Measurements from ENCODE around the gene INPP4A. TPM values are rescaled to one million over a fixed set of nuclear protein-coding genes. Genes with fewer than 3 reads are reported as not detected.

Gene INPP4A
- polyA plus RNA-seq, 1 donor from 2014 or later = 51.4 TPM

GRCh38 chr2:98522854-98523253 is 78.2 kb downstream of the INPP4A start:
- Histone ChIP-seq H3K9ac (ENCODE audit: low read length) (no peak overlapping the region), H3K4me2 (ENCODE audit: low read length) (no peak overlapping the region), H3K9me2 (ENCODE audit: insufficient read depth, low read length) (no peaks in the 10 kb centered on the region), H3K27me3 (ENCODE audit: insufficient read depth, low read depth, low read length) (no peaks in the 10 kb centered on the region), H3K4me3 (ENCODE audit: low read length) (no peak overlapping the region), H3F3A (ENCODE audit: insufficient read depth, low read length, poor library complexity, severe bottlenecking) (no peaks in the 10 kb centered on the region), H3K27ac (ENCODE audit: low read length) (no peak overlapping the region), H3K9me3 (ENCODE audit: low read length) (no peaks in the 10 kb centered on the region), H2AFZ (ENCODE audit: low read depth, low read length) (no peak overlapping the region), H4K20me1 (ENCODE audit: insufficient read depth) (no peaks in the 10 kb centered on the region), H3K79me2 (replicated peaks; ENCODE audit: insufficient read depth, low read length) (no peaks in the 10 kb centered on the region), H3K36me3 (ENCODE audit: insufficient read depth, low read length) (no peaks in the 10 kb centered on the region)
- no peak for TF ChIP-seq SMC3 (conservative IDR thresholded peaks at IDR 0.05; ENCODE audit: poor library complexity)
- no peak for TF ChIP-seq REST (IDR thresholded peaks at IDR 0.05; ENCODE audit: borderline replicate concordance)
- TF ChIP-seq EP300 (conservative IDR thresholded peaks at IDR 0.05; ENCODE audit: poor library complexity, severe bottlenecking) = no peak
- TF ChIP-seq TAF1 (IDR thresholded peaks at IDR 0.05; ENCODE audit: low read depth) = no peak
- no peak for TF ChIP-seq CTCF (IDR thresholded peaks at IDR 0.05; ENCODE audit: poor library complexity, severe bottlenecking)
- no peak for TF ChIP-seq RAD21 (conservative IDR thresholded peaks at IDR 0.05)
- no peak for TF ChIP-seq EZH2 (IDR thresholded peaks at IDR 0.05; ENCODE audit: borderline replicate concordance, insufficient read depth, low read length, poor library complexity, severe bottlenecking)
- no peak for TF ChIP-seq POLR2AphosphoS5 (IDR thresholded peaks at IDR 0.05)
- no peak for TF ChIP-seq MXI1 (conservative IDR thresholded peaks at IDR 0.05; ENCODE audit: poor library complexity, severe bottlenecking)

- Histone ChIP-seq H2AFZ (ENCODE audit: low read depth, low read length) (no peak overlapping the region), H3K9me3 (ENCODE audit: low read length) (no peaks in the 10 kb centered on the region), H3K4me2 (ENCODE audit: low read length) (no peak overlapping the region), H3K27ac (ENCODE audit: low read length) (no peak overlapping the region), H4K20me1 (ENCODE audit: insufficient read depth) (no peaks in the 10 kb centered on the region), H3K9ac (ENCODE audit: low read length) (no peak overlapping the region), H3K27me3 (ENCODE audit: insufficient read depth, low read depth, low read length) (no peaks in the 10 kb centered on the region), H3K4me3 (ENCODE audit: low read length) (no peak overlapping the region), H3K9me2 (ENCODE audit: insufficient read depth, low read length) (no peaks in the 10 kb centered on the region), H3K79me2 (replicated peaks; ENCODE audit: insufficient read depth, low read length) (no peaks in the 10 kb centered on the region), H3K36me3 (ENCODE audit: insufficient read depth, low read length) (no peaks in the 10 kb centered on the region), H3F3A (ENCODE audit: insufficient read depth, low read length, poor library complexity, severe bottlenecking) (no peaks in the 10 kb centered on the region)
- TF ChIP-seq EP300 (conservative IDR thresholded peaks at IDR 0.05; ENCODE audit: poor library complexity, severe bottlenecking) (no peak), CTCF (IDR thresholded peaks at IDR 0.05; ENCODE audit: poor library complexity, severe bottlenecking) (no peak), SMC3 (conservative IDR thresholded peaks at IDR 0.05; ENCODE audit: poor library complexity) (no peak), EZH2 (IDR thresholded peaks at IDR 0.05; ENCODE audit: borderline replicate concordance, insufficient read depth, low read length, poor library complexity, severe bottlenecking) (no peak), RAD21 (conservative IDR thresholded peaks at IDR 0.05) (no peak), POLR2AphosphoS5 (IDR thresholded peaks at IDR 0.05) (no peak), TAF1 (IDR thresholded peaks at IDR 0.05; ENCODE audit: low read depth) (no peak), REST (IDR thresholded peaks at IDR 0.05; ENCODE audit: borderline replicate concordance) (no peak), MXI1 (conservative IDR thresholded peaks at IDR 0.05; ENCODE audit: poor library complexity, severe bottlenecking) (no peak)
Observed at GRCh38 chr2:98524168-98524567, 79.5 kb downstream of the INPP4A start.
